ENCODE measurements around the gene ZW10.
"Not testable (repeated sequence)": the region's sequence is repeated elsewhere in the genome, so short reads cannot be mapped to it uniquely, and the experiment has no call there.

Gene ZW10

DNA sequence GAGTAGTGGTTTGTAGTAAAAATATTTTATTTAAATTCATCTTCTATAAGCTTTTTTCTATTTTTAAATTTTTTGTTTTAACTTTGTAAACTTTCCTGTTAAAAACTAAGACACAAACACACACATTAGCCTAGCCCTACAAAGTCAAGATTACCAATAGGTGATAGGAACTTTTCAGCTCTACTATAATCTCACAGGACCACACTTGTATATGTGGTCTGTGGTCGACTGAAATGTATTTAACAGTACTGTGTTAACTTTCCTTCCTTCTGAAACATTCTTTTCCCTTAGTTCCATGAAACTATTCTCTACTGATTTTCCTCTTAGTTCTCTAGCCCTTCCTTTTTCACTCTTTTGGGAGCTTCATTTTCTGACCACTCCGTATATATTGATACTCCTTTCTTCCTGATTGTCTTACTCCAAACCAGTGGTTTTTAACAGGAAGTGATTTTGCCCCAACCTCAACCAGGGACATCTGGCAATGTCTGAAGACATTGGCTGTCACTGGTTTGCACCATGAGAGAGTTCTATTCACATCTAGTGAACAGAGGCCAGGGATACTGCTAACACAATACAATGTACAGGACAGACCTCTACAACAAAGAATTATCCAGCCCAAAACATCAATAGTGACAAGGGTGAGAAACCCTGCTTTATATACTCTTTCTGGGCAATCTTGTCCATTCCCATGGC, 8.8 kb downstream of the ZW10 start:
- DNase-seq (ENCODE audit: extremely low spot score, insufficient read length, low read depth) (no peak), FAIRE-seq (no peak)

GRCh38 chr11:113763040-113763439, 10.5 kb downstream of the ZW10 start:
- FAIRE-seq; DNase-seq (ENCODE audit: extremely low spot score, insufficient read length, low read depth): not testable (repeated sequence)

DNA sequence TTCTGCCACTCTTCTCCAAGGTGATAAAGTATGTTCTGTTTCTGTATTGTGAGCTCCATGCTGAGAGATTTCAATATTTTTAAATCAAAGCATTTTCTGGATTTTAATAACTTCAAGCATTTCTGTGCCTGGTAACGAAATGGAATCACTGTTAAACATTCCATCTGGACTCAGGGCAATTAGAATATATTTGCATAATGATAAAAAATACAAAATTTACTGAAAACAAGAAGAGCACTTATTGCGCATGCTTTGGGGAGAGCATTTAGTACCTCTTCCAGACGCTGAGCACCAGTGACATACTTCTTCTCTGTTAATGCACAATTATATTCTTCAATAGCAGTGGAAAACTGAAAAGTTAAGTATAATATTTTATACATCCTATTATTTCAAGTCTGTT, 13.3 kb downstream of the ZW10 start:
- DNase-seq (ENCODE audit: extremely low spot score, insufficient read length, low read depth) = no peak
- FAIRE-seq = no peak

DNA sequence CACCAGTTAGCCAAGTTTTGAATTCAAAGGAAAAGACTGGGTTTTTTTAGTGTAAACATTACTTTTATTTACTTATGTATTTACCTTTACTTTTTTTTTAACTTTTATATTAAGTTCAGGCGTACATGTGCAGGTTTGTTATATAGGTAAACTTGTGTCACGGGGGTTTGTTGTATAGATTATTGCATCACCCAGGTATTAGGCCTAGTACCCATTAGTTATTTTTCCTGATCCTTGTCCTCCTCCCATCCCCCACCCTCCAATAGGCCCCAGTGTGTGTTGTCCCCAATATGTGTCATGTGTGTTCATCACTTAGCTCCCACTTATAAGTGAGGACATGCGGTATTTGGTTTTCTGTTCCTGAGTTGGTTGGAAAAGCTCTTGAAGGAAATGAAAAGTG, 20.6 kb downstream of the ZW10 start:
- DNase-seq (ENCODE audit: extremely low spot score, insufficient read length, low read depth) (no peak), FAIRE-seq (no peak)

- DNase-seq (ENCODE audit: extremely low spot score, insufficient read length, low read depth) = no peak
- FAIRE-seq = no peak
Measured at GRCh38 chr11:113736323-113736722, 37.2 kb downstream of the ZW10 start.

DNA sequence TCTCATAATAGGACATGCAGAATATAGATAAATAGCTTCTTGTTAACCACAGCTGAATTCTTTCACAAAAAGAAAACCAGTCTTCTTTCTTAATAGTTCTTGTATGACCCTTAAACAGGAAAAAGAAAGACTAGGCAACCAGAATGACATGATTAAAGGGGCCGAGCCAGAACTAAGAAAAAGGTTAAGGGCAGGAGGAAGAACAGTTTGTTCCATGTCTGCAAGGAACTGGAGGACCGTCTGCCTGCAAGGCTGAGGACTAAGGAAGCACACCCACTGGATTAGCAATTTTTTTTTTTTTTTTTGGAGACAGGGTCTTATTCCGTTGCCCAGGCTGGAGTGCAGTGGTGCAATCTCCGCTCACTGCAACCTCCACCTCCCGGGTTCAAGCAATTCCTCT, 41.4 kb downstream of the ZW10 start:
- DNase-seq (ENCODE audit: extremely low spot score, insufficient read length, low read depth) (no peak), FAIRE-seq (no peak)

DNA sequence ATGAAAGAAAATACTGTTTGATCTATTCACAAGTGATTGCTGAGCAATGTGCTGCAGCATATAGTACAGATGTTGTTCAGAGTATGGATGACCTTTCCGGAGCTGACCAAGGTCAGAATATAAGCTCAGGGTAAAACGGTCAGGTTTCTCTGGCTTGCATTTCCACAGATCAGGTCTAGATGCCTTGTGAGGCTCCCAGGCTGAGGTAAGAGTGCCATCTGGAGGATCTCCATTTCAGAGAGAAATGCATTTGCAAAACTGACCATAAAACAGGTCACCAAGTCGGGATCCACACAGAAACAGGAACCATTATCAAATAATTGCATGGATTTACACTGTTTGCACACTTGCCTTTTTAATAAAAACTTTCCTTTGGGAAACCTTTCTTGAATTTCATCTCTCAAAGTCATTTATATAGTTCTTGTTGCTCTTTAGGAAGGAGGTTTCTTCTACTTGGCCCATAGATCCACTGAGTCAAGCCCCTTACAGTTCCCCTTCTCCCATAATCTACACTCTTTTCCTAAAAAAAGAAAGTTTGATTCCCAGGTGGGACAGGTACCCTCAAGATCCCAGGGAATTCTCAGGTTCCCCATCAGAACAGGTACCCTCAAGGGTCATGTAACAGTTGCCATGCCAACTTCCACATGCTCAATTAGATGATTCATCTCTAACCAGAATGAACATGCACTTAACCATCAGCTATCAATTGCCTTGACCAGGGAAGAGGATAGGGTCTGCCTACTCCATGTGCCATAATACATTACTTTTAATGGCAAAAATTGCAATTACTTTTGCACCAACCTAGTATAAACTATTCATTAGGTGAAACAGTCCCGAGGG, 42.4 kb downstream of the ZW10 start:
- DNase-seq (ENCODE audit: extremely low spot score, insufficient read length, low read depth) = no peak

DNA sequence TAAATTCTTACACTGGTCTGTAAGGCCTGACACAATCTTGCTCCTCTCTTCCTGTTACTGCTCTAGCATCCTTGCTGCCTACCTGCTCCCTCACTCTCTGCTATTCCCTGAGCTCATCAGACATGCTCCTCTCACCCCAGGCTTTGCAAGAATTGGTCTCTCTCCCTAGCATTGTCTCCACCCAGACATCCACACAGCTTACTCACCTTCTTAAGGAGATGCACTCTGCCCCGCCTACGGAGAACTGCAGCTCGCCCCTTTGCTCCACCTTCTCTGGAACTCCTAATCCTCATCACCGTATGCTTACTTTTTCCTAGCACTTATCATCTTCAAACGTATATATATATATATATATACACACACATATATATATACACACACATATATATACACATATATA, 44.0 kb downstream of the ZW10 start:
- FAIRE-seq = no peak
- no peak for DNase-seq (ENCODE audit: extremely low spot score, insufficient read length, low read depth)

More for the DNA sequence above, 42.4 kb downstream of the ZW10 start:
- no peak for FAIRE-seq

DNA sequence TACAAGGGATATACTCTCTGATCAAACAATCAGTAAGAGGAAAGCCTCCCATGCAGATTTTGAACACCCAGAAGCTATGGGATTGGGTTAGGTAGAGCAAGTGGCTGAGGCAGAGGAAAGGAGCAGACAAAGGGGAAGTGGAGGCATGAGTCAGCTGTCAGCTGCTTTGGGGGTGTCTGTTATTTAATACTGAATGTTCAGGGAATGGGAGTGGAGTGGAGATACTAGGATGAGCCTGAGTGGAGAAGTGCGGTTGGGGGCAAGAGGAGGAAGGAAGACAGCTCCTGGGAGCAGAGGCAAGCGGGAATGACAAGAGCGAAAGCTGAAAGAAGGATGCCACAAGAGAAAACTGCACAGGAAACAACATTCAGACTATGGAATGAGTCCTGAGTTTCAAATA, 44.7 kb downstream of the ZW10 start:
- FAIRE-seq (no peak), DNase-seq (ENCODE audit: extremely low spot score, insufficient read length, low read depth) (no peak)

GRCh38 chr11:113725913-113726312, 47.6 kb downstream of the ZW10 start:
- DNase-seq (ENCODE audit: extremely low spot score, insufficient read length, low read depth) = no peak
- no peak for FAIRE-seq

- no peak for FAIRE-seq
- DNase-seq (ENCODE audit: extremely low spot score, insufficient read length, low read depth) = no peak
Measured at GRCh38 chr11:113725407-113725806, 48.1 kb downstream of the ZW10 start.

- FAIRE-seq (no peak), DNase-seq (ENCODE audit: extremely low spot score, insufficient read length, low read depth) (no peak)
Measured at GRCh38 chr11:113724778-113725177, 48.7 kb downstream of the ZW10 start.

DNA sequence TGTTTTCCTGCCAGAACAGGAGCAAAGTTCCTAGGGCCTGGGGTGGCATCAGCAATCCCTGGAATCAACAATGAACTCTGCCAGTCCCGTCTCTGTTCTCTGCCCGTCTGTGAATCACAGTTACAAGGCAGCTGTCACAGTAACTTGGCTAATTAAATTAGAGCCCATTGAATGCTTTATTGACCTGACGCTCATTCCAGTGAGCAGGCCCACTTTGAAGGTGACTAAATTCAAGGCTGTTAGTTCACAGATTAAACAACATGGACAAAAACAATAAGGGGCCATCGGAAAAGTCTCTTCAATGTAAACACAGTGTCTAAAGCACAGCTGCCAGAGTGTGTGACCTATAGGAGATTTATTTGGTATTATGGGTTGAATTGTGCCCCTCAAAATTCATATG, 49.7 kb downstream of the ZW10 start:
- no peak for DNase-seq (ENCODE audit: extremely low spot score, insufficient read length, low read depth)
- FAIRE-seq = no peak

DNA sequence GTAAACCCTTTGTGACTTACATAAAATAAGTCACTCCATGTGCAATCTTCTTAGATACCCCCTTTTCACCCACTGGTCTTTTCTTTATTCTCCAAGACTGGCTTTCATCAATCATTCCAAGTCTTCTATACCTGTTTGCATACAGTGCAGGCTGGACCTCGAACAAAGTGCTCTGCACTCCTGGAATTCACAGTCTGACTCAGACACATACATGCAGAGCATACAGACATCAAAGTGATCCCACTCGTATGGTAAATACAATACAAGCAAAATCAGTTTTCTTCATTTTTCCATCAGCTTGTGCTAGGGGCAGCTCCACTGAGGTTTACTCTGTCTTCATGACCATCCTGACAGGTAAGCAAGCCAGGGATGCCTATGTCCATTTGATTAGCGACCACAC, 50.6 kb downstream of the ZW10 start:
- FAIRE-seq = no peak
- no peak for DNase-seq (ENCODE audit: extremely low spot score, insufficient read length, low read depth)

DNA sequence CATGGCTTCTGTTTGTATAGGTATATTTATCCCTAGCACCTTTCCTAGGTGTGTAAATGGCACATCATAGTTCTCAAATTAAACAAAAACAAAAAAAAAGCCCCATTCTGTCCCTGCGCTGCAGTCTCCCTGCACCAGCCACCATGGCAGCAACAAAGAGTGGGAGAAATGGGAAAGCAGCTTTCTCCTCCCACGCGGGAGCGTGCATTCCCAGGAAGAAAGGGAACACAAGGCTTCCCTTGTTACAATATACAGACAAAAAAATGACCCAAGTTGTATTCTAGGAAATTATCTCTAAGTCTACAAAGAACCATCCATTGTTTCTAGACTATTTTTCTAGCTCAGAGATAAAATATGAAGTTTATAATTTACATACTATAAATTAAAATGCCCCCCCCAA, 51.3 kb downstream of the ZW10 start:
- no peak for FAIRE-seq

DNA sequence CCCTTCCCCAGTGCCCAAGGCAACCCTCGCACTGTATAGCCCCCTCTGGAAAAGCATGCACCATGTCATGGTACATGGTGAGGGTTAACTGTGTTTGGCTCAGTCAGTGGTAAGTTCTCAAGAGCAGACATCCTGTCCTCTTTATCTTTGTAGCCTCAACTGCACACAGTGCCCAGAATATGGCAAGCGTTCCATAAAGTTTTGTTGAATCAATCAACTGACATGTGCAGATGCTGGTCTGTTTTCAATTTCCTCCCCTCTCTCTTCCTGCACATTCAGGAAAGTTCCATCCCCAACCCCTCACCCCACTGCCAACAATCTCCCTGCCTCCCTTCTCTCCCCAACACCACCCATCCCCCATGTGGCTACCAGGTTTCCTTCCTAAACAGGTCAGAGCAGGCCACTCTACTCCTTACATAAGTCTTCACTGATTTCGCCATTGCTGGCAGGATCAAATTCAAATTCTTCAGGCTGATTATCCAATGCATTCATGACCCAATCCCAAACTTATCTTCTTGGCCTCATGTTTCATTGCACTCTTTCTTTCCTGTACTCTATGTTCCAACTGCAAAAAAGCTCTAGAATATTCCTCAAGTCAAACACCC, 51.9 kb downstream of the ZW10 start:
- DNase-seq (ENCODE audit: extremely low spot score, insufficient read length, low read depth) = no peak
- no peak for FAIRE-seq

More for the DNA sequence above, 51.3 kb downstream of the ZW10 start:
- DNase-seq (ENCODE audit: extremely low spot score, insufficient read length, low read depth) = no peak

GRCh38 chr11:113720478-113720877, 53.0 kb downstream of the ZW10 start:
- not testable (repeated sequence) for FAIRE-seq; DNase-seq (ENCODE audit: extremely low spot score, insufficient read length, low read depth)

GRCh38 chr11:113715882-113716625, 57.4 kb downstream of the ZW10 start:
- FAIRE-seq (no peak), DNase-seq (ENCODE audit: extremely low spot score, insufficient read length, low read depth) (no peak)

DNA sequence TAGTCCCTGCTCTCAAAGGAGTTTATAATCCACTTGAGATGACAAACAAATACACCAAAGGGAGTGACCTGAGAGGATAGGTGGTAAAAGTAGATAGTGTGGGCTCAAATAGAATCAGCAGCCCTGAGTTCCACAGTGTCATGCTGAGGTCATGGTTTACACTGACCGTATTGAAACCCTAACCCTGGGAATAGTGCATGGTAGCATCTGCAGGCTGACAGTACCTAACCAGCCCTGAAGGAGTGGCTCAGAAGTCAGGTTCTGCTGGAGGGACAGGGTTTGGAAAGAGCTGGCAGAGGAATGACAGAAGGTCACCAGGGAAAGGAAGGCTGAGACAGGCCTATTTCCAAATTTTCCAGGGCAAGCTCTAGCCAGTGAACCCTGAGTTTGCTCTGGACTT, 58.2 kb downstream of the ZW10 start:
- no peak for FAIRE-seq
- DNase-seq (ENCODE audit: extremely low spot score, insufficient read length, low read depth) = no peak

GRCh38 chr11:113710989-113711388, 62.5 kb downstream of the ZW10 start:
- DNase-seq (ENCODE audit: extremely low spot score, insufficient read length, low read depth) (no peak), FAIRE-seq (no peak)

Data from GM18507 (cell line).